ENCODE measurements around the gene RPL22.

Gene RPL22

DNA sequence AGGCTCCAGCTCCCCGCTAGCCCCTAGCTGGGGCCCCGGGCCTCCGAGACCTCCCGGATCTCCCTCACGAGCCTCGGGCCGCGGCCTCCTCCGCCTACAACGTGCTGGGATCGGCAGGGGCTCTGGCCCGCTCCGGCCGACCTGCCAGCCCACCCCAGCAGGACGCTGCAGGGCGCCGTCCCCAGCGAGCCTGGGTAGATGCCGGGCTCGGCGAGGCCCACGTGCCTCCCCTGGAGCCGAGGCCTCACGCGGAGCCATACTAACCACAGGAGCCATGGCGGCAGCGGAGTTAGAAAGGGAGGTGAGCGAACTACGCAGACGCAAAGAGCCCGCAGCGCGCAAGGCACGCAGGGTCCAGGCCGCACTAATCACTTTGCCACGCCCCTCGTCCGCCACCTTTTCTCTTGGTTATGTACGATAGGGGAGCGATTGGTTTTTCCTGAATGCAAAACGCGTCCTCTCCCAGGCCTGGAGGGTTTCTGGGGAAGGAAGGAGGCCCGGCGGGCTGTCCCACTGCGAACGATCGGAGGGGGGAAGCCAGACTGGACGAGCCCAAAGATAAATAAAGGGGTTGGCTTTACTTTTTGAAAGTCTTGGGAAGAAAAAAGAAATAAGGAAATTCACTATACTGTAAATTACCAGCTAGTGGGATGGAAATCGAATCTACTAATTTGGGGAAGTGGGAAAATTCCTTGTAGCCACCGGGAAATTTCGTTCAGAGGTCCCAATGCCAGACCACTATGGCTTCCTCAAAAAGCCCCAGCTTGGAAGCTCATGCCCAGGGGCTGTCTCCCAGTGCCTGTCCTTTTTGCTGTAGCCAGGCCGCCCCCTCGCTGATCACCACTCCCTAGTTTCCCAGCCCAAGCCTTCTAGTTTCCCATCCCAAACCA lies at the start of gene RPL22:
TSS of gene RPL22 (minus strand) at position 298 of the 890 bp plus-strand sequence. CDS start at position 276, 22 bp downstream.
- peak; percentile 99 for DNase-seq (ENCODE audit: low read depth, low spot score)

DNA sequence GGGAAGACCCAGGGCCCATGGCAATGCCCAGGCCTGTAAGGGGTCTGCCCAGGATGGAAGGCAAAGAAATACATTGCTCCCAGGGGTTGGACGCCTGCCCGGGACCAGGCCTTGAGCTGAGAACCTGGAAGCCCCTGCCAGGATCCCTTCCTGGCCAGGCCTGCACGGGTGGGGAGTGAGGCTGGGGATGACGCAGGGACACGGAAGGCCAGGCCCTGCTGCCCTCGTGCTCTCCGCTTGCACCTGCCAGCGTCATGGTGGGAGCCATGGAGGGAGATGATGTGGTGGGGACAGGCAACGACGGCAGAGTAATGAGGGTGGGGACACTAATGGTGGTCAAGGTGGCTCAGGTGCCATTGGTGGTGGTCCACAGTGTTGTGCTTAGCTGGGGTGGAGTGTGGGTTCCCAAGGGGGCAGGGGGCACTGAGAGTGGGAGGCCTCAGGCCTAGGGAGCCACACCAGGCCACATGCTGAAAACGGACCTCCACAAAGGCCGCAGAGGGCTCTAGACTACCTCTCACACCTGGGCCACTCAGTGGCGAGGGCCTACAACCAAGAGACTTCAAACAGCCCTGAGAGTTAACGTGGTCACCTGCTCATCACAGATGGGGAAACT lies 48.9 kb upstream of the RPL22 start:
- DNase-seq (ENCODE audit: low read depth, low spot score), result no peak

DNA sequence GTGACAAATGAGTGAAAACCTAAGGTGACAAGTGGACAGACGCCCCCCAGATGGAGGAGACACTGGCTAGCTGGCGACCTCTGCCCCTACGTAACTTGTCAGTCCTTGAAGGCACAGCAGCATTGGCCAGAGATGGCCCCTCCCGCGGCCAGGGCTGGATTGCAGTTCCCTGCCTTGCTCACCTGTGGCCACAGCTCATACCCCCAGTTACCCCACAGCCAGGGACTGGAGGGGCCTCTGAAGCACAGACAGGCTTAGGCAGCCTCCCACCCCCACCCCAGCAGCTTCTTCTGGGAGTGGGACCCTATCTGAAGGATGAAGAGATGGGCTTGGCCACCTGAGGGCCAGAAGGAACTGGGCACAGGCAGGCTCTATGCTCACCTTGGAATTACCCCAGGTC lies 48.3 kb upstream of the RPL22 start:
- no peak for DNase-seq (ENCODE audit: low read depth, low spot score)

DNA sequence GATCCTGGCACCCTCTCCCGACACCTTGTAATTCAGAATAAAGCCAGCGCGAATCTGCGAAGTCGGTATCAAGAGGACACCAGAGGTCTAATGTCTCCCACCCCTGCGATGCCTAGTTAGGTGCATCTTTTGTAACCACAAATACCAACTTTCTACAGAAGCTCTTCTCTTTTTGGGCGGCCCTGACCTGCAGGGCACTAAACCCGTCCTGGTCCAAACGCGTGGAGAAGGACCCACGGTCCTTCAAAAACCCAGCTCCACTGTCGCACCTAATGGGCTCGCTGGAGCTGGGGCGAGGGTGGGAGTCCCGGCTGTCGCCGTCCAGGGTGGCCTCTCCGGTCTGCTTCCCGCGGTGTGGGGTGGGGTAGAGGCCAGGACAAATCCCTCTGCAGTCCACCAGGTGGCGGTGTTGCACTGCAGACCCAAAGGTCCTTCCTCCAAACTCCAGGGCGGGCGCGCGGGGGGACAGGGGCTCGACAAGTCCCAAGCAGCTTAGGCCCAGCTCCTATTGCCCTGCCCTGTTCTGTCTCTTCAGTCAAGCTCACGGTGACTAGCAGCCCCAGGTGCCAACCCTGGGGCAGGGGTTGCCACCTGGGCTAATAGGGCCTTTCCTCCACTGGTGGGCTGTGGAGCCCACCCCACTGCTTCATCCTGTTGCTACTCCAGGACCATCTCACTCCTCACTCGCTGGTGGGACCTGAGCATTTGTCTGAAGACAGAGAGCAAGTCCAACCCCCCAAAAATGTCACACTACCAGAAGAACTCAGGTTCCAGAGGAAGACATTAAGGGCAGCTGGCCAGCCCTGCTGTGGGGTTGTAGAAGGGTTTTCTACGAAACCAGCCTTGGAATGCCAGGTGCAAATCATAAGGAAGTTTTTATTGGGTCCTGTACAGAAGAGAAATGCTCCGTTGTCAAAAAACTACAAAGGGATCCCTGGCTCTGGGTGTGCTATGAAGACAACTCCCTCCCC lies 47.4 kb upstream of the RPL22 start:
- DNase-seq (ENCODE audit: low read depth, low spot score), result no peak

DNA sequence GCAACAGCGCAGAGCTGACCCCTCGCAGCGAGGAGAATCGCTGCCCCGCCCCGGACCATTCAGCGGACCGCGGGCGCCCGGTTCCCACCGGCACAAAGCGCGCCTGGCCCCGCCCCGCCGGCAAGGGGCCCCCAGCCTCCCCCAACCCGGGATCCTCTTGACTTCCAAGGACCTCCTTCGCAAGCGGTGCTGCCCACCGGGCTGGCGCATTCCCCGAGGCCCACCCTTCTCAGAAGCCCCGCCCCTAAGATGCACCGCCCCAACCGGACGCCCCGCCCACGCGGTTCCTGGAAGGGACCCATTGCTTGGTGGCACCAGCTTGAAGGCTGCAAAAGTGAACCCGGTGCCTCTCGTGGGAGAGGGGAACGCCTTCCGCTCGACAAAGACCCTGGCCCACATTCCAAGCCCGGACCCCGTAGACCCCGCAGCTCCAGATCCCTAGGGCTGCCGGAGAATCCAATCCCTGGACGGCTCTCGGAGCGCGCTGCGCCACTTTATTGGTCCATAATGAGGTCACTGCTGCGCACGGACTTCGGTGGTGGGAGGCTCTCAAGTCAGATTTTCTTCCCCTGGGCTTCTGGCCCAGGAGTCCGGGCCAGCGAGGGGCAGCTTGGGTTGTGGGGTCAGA lies 46.6 kb upstream of the RPL22 start:
- DNase-seq (ENCODE audit: low read depth, low spot score), result no peak

DNA sequence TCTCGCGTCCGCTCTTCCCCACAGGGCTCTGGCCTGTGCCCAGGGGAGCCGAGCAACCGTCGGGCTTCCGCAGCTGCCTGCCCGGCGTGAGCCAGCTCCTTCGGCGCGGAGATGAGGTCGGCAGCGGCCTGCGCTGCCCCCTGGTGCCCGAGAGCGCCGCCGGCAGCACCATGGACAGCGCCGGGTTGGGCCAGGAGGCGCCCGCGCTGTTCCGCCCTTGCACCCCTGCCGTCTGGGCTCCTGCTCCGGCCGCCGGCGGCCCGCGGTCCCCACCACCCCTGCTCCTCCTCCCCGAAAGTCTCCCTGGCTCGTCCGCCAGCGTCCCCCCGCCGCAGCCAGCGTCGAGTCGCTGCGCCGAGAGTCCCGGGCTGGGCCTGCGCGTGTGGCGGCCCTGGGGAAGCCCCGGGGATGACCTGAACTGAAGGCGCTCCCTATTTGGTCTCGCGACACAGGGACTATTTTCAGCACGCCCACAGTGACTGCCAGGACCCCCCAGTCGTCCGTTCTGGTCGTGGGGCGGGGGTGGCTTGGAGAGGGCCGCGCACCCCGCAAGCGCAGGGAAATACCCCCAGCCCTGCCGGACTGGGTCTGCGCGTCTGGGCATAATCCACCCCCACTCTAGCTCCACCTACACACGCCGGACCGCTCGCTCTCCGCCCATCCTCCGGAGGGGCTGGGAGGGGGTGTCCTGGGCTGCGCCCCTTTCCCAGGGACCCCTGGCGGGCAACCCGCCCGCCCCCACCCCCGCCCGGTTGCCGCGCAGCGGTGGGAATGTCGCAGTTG lies 45.9 kb upstream of the RPL22 start:
- DNase-seq (ENCODE audit: low read depth, low spot score), result no peak

DNA sequence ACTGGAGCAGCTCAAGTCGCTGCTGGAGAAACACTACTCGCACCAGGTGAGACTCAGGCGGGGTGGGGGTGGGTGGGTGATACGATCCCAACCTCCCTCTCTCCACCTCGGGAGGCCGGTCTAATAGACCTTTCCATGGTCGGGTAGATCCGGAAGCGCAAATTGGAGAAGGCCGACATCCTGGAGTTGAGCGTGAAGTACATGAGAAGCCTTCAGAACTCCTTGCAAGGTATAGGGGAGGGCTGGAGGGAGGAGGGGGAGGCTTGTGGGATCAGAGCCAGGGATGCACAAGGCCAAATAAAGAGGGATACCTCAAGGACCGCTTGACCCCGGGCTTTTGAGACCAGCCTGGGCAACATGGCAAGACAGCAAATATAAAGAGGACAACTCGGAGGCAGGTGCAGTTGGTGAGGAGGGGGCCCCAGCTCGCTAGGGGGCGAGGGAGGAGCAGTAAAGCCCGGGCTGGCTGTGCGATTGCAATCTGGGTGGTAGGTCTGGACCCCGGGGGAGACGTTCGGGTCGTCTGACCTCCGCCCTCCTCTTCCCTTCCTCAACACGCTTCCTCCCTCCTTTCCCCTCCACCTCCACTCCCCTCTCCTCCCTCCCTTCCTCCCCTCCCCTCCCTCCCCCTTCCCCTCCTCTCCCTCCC lies 45.1 kb upstream of the RPL22 start:
- no peak for DNase-seq (ENCODE audit: low read depth, low spot score)

DNA sequence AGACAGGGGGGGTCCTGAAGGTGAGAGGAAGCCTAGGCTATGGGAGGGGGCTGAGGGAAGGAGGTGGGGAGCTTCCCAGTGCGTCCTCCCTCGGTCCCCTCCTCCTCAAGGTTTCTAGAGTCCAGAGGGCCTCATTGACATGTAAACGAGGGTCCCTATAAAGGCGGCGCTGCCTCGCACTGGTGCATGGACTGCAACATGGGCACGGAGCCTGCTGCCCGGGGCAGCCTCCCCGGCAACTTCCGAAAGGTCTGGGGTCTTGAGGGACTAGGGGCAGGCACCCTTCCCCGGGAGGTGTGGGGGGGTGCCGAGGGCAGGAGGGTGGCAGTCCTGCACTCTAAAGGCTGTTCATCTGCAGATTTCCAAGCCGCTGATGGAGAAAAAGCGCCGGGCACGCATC lies 44.6 kb upstream of the RPL22 start, which contains the start of gene HES3:
TSS of gene HES3 (plus strand) at position 187 of the 400 bp plus-strand sequence. CDS start at position 374, 187 bp downstream.
- no peak for DNase-seq (ENCODE audit: low read depth, low spot score)

DNA sequence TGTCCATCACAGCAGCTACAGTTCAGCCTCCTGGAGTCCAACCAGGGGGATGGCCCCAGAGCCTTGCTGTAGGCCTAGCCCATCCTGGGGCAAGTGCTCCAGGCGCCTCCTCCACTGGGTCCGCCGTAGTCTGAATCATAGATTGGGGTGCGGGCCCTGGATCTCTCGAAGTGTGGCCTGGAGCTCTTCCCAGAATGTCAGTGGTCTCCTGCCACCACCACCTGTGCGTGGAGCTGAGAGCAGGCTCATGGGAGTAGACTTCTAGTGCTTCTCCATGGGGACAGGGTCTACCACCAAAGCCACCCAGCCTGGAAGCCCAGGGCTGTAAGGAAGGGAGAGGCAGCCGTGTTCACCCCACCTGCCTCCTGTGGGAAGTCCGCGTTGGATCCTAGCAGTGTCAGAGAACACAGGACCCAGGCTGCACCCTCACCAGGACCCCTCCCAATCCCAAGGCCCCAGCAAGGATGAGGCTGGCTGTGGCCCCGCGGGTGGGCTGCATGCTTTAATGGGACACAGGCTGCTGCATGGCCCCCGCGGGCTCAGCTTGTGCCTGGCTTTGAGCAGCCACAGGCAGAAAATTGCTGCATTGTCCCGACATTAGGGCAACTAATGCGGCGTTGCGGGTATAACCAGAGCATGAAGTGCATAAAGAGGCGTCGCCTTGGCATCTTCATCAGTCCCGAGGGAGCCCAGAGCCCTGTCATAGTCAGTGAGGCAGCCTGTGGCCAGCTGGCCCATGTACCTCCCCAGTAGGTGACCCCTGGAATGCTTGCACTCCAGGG lies 43.8 kb upstream of the RPL22 start:
- DNase-seq (ENCODE audit: low read depth, low spot score), result no peak

DNA sequence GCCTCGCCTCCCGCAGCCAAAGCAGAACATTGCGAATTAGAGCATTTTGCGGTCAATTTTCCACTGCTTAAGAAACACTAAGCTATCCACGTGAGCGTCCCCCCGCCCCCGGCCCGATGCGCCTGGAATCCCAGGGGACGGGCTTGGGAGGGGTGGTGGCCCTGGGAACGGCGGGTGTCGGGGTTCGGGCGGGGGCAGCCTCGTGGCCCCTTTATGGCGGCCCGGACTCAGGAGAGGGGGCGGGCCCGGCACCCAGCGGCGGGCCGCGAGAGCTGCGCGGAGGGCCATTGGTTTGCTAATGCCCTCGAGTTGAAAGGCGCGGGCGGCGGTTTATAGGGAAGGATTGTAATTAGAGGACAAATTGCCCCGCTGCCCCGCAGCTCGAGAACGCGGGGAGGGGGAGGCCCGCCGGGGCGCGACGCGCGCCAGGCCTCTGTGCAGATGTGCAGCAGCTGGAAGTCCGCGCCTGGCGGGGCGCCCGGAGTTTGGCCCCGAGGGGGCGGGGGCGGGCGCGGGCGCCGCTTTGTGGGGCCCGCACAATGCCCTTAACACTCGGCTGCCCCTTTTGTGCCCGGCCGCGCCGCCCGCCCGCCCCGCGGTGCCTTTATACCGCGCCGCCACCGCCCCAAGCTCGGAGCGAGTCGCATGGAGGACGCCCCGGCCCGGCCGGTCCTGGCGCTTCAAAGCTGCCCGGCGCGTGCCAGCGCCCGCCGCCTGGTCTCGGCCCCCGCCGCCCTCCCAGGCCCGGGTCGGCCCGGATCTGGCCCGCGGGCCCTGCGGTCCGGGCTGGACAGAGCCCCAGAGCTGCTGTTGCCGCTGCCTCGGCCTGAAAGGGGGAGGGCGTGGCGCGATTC lies 42.7 kb upstream of the RPL22 start:
- no peak for DNase-seq (ENCODE audit: low read depth, low spot score)

DNA sequence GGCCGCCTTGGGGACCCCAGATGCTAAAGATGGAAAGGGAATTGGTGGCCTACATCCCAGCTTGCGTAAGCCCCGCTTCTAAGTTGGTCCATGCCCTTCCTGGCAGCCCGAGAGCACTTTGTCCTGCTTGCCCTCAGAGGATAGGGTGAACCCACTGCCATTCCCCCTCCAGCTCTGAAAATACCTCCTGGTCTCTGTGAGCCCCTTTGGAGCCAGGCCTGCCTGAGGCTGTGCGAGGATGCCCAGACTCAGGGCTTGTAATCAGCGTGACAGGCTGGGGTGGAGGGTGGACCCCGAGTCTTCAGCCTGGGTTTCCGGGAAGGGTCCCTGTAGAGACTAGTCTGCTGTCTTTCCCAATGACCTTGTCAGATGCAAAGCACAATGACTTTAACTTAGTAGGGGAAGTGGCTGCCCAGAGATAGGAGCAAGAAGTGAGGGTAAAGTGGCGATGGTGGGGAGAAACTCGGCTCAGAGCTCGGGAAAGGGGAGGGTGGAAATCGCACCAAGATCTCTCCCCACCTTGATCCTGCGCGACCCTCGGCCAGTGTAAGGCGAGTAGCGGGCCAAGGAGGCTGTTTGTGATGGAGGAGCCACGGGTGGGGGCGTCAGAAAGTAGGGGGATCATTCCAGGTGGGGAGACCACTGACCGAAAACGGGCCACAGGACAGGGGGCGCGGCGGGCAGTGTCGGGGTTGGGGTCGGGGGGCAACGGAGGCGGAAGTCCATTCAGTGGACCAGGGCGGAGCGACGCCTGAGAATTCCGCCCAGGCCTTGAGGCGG lies 41.9 kb upstream of the RPL22 start:
- no peak for DNase-seq (ENCODE audit: low read depth, low spot score)

DNA sequence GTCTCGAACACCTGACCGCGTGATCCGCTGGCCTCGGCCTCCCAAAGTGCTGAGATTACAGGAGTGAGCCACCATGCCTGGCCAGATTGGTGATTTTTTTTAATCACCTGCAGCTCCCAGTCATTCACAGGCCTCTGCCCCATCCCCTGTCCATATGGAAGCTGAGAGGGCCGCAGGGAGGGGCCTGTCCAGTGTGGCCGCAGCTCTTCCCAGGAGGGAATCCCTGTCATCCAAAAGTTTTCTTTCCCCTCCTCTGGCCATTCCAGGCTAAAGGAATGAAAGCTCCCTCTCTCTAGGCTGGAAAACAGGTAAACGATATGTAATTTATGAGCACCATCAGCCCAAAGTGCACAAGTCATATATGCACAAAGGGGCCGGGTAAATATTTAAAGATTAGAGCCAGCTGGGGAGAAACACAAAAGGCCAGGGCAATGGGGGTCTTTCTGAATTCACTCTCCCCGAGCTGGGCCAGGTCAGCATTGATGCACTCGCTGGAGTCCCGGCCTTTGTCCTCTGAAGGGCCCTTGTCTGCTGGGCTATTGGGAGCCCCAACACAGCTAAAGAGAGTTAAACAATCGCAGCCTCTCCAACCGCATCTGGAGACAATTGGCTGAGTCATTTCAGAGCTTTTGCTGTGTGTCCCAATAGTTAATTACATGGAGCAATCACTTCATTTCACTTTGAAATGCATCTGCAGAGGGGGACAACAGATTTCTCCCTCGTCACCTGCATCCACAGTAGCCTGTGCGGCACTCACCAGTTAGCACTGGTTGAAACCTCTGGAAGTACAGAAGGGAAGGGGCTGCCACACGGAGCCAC lies 40.8 kb upstream of the RPL22 start:
- DNase-seq (ENCODE audit: low read depth, low spot score), result no peak

DNA sequence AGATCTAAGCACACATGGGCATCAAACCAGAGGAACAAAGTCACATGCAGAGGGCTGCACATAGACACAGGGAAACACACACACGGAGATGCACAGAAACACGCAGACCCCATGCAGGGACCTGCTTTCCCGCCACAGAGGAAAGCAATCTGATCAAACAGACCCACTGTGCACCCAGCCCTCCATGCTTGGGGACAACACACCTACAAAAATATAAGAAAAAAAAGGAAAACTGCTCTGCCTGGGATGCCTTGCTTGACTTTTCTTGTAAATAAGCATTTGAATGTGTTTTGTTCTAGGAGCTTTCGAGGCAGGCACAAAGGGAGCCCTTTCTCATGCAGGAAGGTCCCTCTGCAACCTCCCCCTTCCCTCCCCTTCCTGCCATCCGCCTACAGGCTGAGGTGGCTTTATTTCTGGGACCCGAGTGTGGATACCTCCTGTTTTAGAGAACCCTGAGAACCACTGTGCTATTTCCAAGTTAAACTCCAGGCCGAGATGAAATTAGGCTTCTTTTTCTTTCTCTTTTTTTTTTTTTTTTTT lies 39.9 kb upstream of the RPL22 start:
- DNase-seq (ENCODE audit: low read depth, low spot score), result no peak

DNA sequence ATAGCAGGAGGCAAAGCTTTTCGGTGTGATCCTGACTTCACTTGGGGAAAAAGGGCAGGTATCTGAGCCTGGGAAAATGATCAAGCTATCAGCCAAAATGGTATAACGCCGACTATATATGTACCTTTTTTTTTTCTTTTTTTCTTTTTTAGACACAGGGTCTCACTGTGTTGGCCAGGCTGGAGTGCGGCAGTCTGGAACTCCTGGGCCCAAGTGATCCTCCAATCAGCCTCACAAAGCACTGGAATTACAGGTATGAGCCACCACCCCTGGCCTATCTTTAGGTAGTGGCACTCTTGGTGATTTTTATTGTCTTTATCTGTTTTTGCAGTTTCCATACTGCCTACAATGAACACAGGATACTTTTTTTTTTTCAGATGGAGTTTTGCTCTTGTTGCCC lies 37.7 kb upstream of the RPL22 start:
- no peak for DNase-seq (ENCODE audit: low read depth, low spot score)

DNA sequence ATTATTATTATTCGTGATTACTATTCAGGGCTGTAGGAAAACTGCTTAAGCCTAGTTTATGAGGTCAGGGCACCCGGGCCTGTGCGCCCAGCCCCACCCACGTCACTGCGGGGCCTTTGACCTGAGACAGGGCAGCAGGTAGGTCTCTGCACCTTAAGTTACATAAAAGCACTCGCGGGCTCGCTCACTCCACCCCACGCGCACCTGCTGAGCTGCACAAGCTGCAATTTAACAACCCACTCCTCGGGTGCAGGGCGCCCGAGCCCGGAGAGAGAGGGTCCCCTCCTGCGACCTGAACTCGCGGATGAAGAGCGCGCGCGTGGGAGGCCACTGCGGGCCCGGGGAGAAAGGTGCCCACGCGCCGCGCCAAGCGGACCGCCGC lies 35.9 kb upstream of the RPL22 start:
- no peak for DNase-seq (ENCODE audit: low read depth, low spot score)

DNA sequence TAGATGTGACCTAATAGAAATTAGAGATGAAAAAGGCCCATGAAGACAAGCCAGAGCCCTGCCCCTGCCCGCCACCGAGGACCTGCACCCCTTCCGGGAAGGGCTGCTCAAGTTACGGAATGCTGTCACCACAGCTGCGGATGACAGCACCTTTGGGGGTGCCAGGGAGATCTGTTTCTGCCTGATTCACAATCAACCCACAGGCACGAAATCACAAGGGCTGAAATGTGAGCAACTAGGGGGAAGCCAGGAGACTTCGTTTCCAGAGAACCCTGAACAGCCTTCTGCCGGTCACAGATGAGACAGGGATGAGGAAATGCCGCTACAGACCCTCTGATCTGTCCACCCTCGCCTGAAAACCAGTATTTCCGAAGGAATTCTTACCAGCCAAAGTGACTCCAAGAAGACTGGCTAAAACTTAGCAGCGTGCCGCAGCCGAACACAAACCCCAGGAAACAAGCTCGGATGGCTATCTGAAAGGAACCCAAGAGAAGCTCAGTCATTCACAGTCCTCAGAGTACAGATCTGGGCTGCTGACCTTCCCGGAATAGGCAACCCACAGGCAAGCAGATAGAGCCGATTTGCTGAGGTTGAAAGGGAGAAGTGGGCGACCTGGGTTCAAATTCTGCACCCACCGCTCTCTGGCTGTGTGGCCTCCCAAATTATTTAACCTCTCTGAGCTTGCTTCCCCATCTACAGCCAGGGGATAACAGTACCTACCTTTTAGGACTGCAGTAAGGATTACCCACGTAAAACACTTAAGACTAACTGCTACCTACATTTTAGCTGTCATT lies 35.3 kb upstream of the RPL22 start:
- no peak for DNase-seq (ENCODE audit: low read depth, low spot score)

All from iPS DF 19.7 (cell line).